ENCODE data around the gene B3GAT3. TPM values are rescaled to one million over a fixed set of nuclear protein-coding genes. Genes with fewer than 3 reads are reported as not detected.

Gene B3GAT3
- total and polyA plus RNA-seq, 10 donors = 25.2 to 65.7 (median 39.8) TPM

GRCh38 chr11:62605467-62605866 lies 16.3 kb downstream of the B3GAT3 start:
- WGBS, 5 donors = 88 to 100% (median 94%) methylated on average over 1 to 6 of the region's 6 CpGs
- H3K36me3 ChIP-seq = peaks cover 0 to 80% (median 34%) of the 10 kb centered on the region in 6 donors
- intact Hi-C loops (cut with DNase I; ENCODE audit: low total_unique reads) = no loop called here

GRCh38 chr11:62604460-62605120 lies 17.2 kb downstream of the B3GAT3 start:
- no peak for TF ChIP-seq POLR2A (IDR thresholded peaks at IDR 0.05)
- TF ChIP-seq CTCF (IDR thresholded peaks at IDR 0.05 in 8 of 11, conservative IDR thresholded peaks at IDR 0.05 in 3 of 11) = no peak
- no peak for TF ChIP-seq POLR2AphosphoS5 (IDR thresholded peaks at IDR 0.05)
- DNase-seq = no peak
- H3K4me1 ChIP-seq = peaks cover 12 to 81% (median 45%) of the 10 kb centered on the region in 6 donors
- WGBS, 5 donors = 87 to 94% (median 90%) methylated on average over 13 of the region's 13 CpGs
- H3K27ac ChIP-seq = no peak overlapping the region
- H3K27me3 ChIP-seq (replicated peaks in 1 of 7) = no peaks in the 10 kb centered on the region
- peaks cover 0 to 75% (median 34%) of the 10 kb centered on the region in 6 donors for H3K36me3 ChIP-seq
- no peak overlapping the region for H3K4me3 ChIP-seq
- intact Hi-C loops (cut with DNase I; ENCODE audit: low total_unique reads) = no loop called here
- H3K9me3 ChIP-seq = no peaks in the 10 kb centered on the region

More at GRCh38 chr11:62605467-62605866, 16.3 kb downstream of the B3GAT3 start:
- Histone ChIP-seq H3K4me3 (no peak overlapping the region), H3K4me1 (peaks cover 11 to 81% (median 45%) of the 10 kb centered on the region in 6 donors), H3K27ac (no peak overlapping the region), H3K9me3 (no peaks in the 10 kb centered on the region), H3K27me3 (replicated peaks in 1 of 7) (no peaks in the 10 kb centered on the region)
- DNase-seq = no peak
- TF ChIP-seq POLR2AphosphoS5 (IDR thresholded peaks at IDR 0.05) (no peak), POLR2A (IDR thresholded peaks at IDR 0.05) (no peak), CTCF (IDR thresholded peaks at IDR 0.05 in 8 of 11, conservative IDR thresholded peaks at IDR 0.05 in 3 of 11) (no peak)

- H3K36me3 ChIP-seq = peaks cover 0 to 69% (median 33%) of the 10 kb centered on the region in 6 donors
Observed at GRCh38 chr11:62603776-62604299, 17.9 kb downstream of the B3GAT3 start.

More at GRCh38 chr11:62603776-62604299, 17.9 kb downstream of the B3GAT3 start:
- Histone ChIP-seq H3K27me3 (replicated peaks in 1 of 7) (no peaks in the 10 kb centered on the region), H3K27ac (no peak overlapping the region), H3K4me1 (peaks cover 15 to 81% (median 47%) of the 10 kb centered on the region in 6 donors), H3K4me3 (no peak overlapping the region), H3K9me3 (no peaks in the 10 kb centered on the region)
- 90 to 94% (median 91%) methylated on average over 8 of the region's 8 CpGs for WGBS, 5 donors
- no peak for TF ChIP-seq POLR2AphosphoS5 (IDR thresholded peaks at IDR 0.05)
- TF ChIP-seq CTCF (IDR thresholded peaks at IDR 0.05 in 8 of 11, conservative IDR thresholded peaks at IDR 0.05 in 3 of 11) = no peak
- TF ChIP-seq POLR2A (IDR thresholded peaks at IDR 0.05) = no peak
- intact Hi-C loops (cut with DNase I; ENCODE audit: low total_unique reads) = no loop called here
- DNase-seq = no peak
